GM12878 (cell line): Measurements from ENCODE around the gene KIAA0930. TPM values are rescaled to one million over a fixed set of nuclear protein-coding genes. Genes with fewer than 3 reads are reported as not detected.

Experiments used
- ATAC-seq: fragments of 200-7000 bp; cut with Tn5 transposase; 3 replicates; pipeline ENCODE4 v1.9.1; 2020; ENCODE audit warnings: mild to moderate bottlenecking, moderate library complexity
- BruUV-seq: library from RNA; stranded (reverse); fragments of 400-500 nt; replicated peaks from 2 replicates; lab custom pipeline; 2021; lab: Mats Ljungman, UMichigan
- CTCF ChIA-PET: fragments of 300-600 bp; sonication (Branson Sonifier 250); formaldehyde crosslinking; extraction: SDS; loops from one replicate; lab custom pipeline; 2021; ENCODE audit warnings: inconsistent platforms; lab: Yijun Ruan, JAX
- POLR2A ChIA-PET: fragments of 350-600 bp; formaldehyde crosslinking; extraction: SDS; loops from one replicate; lab custom pipeline; 2021; ENCODE audit warnings: inconsistent platforms; lab: Charles Lee
- RAD21 ChIA-PET: fragments of 300-600 bp; sonication (Branson Sonifier 250); formaldehyde crosslinking; loops from one replicate; lab custom pipeline; 2023; ENCODE audit warnings: antibody characterized with exemption; ENCODE audit not compliant: unreplicated experiment; lab: Charles Lee
- SMC1A ChIA-PET: fragments of 300-600 bp; sonication (Branson Sonifier 250); formaldehyde crosslinking; loops from one replicate; lab custom pipeline; 2023; ENCODE audit not compliant: unreplicated experiment, uncharacterized antibody; lab: Charles Lee
- DNase-seq: peaks from one replicate; pipeline ENCODE4 v3.0.0-alpha.2; 2011; ENCODE audit warnings: low read depth, low spot score
- FAIRE-seq: peaks from 3 replicates; lab custom pipeline; 2011; peaks lifted over from hg19 to GRCh38; lab: Jason Lieb, UNC
- H2AFZ ChIP-seq: 2 replicates; pipeline ENCODE4 v1.6.0; 2011; ENCODE audit warnings: low read depth, low read length, control low read depth; ENCODE audit not compliant: control insufficient read depth
- H3K27ac ChIP-seq: 2 replicates; pipeline ENCODE4 v1.5.1; 2011; ENCODE audit warnings: control low read depth; ENCODE audit not compliant: control insufficient read depth, insufficient read depth
- H3K27me3 ChIP-seq, 2 experiments: replicated peaks in 1 of 2; 2 replicates each; pipeline versions ENCODE4 v1.6.0 to v1.6.1; 2011; ENCODE audit warnings: low read length in 1 of 2; ENCODE audit not compliant: control insufficient read depth in 2 of 2, insufficient read depth in 2 of 2
- H3K36me3 ChIP-seq, 2 experiments: 2 replicates each; pipeline ENCODE4 v1.5.1; 2011; ENCODE audit warnings: low read length in 1 of 2; ENCODE audit not compliant: control insufficient read depth in 2 of 2, insufficient read depth in 2 of 2
- H3K4me1 ChIP-seq: 2 replicates; pipeline ENCODE4 v1.6.1; 2011; ENCODE audit warnings: mild to moderate bottlenecking, low read length, moderate library complexity, mixed read lengths; ENCODE audit not compliant: control insufficient read depth, insufficient read depth
- H3K4me2 ChIP-seq: 2 replicates; pipeline ENCODE4 v1.6.0; 2011; ENCODE audit warnings: control low read depth; ENCODE audit not compliant: control insufficient read depth, insufficient read depth
- H3K4me3 ChIP-seq: fragments of 200-600 bp; sonication (generic); 2 replicates; pipeline ENCODE4 v1.5.1; 2016
- H3K79me2 ChIP-seq: 2 replicates; pipeline ENCODE4 v1.6.0; 2011; ENCODE audit warnings: low read length; ENCODE audit not compliant: control insufficient read depth, insufficient read depth
- H3K9ac ChIP-seq: 2 replicates; pipeline ENCODE4 v1.8.0; 2011; ENCODE audit warnings: low read length, control low read depth, mixed read lengths; ENCODE audit not compliant: control insufficient read depth, insufficient read depth
- H3K9me3 ChIP-seq: replicated peaks from 3 replicates; pipeline ENCODE4 v1.5.1; 2011; ENCODE audit warnings: mild to moderate bottlenecking, low read length; ENCODE audit not compliant: control insufficient read depth, insufficient read depth
- H4K20me1 ChIP-seq: 2 replicates; pipeline ENCODE4 v1.6.0; 2011; ENCODE audit not compliant: control insufficient read depth, insufficient read depth
- BMI1 ChIP-seq: fragments of 450-650 bp; IDR thresholded peaks from 2 replicates; pipeline ENCODE4 v1.6.1; 2016; ENCODE audit warnings: mild to moderate bottlenecking, moderate library complexity, borderline replicate concordance
- CBFB ChIP-seq: IDR thresholded peaks from 2 replicates; pipeline ENCODE4 v1.6.1; 2016; ENCODE audit warnings: antibody characterized with exemption, low read depth
- E2F8 ChIP-seq: fragments of 450-650 bp; IDR thresholded peaks from 2 replicates; pipeline ENCODE4 v1.6.1; 2018; ENCODE audit warnings: mild to moderate bottlenecking, low read depth, moderate library complexity; ENCODE audit not compliant: partially characterized antibody
- HDAC6 ChIP-seq: fragments of 200-600 bp; sonication (generic); IDR thresholded peaks from one replicate; pipeline ENCODE4 v1.8.0; 2017; ENCODE audit warnings: antibody characterized with exemption; ENCODE audit not compliant: unreplicated experiment
- PRDM15 ChIP-seq: fragments of 450-650 bp; formaldehyde crosslinking; IDR thresholded peaks from 2 replicates; pipeline ENCODE4 v1.4.0; 2020; ENCODE audit warnings: mild to moderate bottlenecking, moderate library complexity
- RAD51 ChIP-seq: fragments of 450-650 bp; IDR thresholded peaks from 2 replicates; pipeline ENCODE4 v1.6.1; 2016; ENCODE audit warnings: moderate library complexity, mild to moderate bottlenecking, inconsistent platforms
- whole genome bisulfite sequencing: methylation state at CpG from one replicate; pipeline ENCODE4 v1.1.6; 2016; ENCODE audit warnings: low lambda C conversion rate; ENCODE audit not compliant: insufficient replicate concordance, insufficient coverage; ENCODE audit errors: missing lambda C conversion rate; 5-methylcytosine and 5-hydroxymethylcytosine counted together
- in situ Hi-C: fragments of 300-500 bp; cut with MboI; formaldehyde crosslinking; loops from 9 replicates; pipeline ENCODE4 v1.14.3; 2018; ENCODE audit warnings: mixed read lengths
- intact Hi-C: fragments of 100-400 bp; cut with micrococcal nuclease; formaldehyde crosslinking; loops from one replicate; pipeline ENCODE4 v1.14.2; 2022; ENCODE audit not compliant: unreplicated experiment
- polyA plus RNA-seq, 11 experiments: library from polyadenylated mRNA; depleted of rRNA in 4 of 11; unstranded in 6 of 11; stranded (reverse) in 5 of 11; fragments of >200 nt; fragmentation: Nextera tagmentation in 4 of 11; fragmentation: Illumina TruSeq in 1 of 11; extraction: Ambion mirVana in 4 of 11; extraction: Trizol in 1 of 11; gene quantifications; 1 replicate in 1 of 11; 2 replicates in 10 of 11; pipeline versions ENCODE4 v1.2.1 to v1.2.3, GENCODE V29; 2011 to 2016; ENCODE audit warnings: inconsistent platforms in 2 of 11, missing spikeins in 2 of 11, low read depth in 1 of 11
- total RNA-seq, 4 experiments: library from RNA; depleted of rRNA in 3 of 4; stranded (reverse); fragments of >200 nt in 3 of 4; fragmentation: Illumina TruSeq in 1 of 4; extraction: Trizol in 1 of 4; gene quantifications; 2 replicates each; pipeline versions ENCODE4 v1.2.1 to v1.2.3, GENCODE V29; 2013 to 2021
- TF ChIP-seq, protein P1 (sequence below): fragments of 450-650 bp; IDR thresholded peaks from 2 replicates; pipeline ENCODE4 v1.6.1; 2018; ENCODE audit warnings: borderline replicate concordance, mild to moderate bottlenecking; ENCODE audit not compliant: partially characterized antibody
- TF ChIP-seq, protein P2 (sequence below): fragments of 450-650 bp; IDR thresholded peaks from 2 replicates; pipeline ENCODE4 v1.6.1; 2017; ENCODE audit warnings: low read depth, mild to moderate bottlenecking, moderate library complexity

Gene KIAA0930
- total and polyA plus RNA-seq, 10 of the 15 experiments (the other 5 are each of a cell fraction or from before 2014, with no cell fraction given), result 3.6 to 125 (median 46.3) TPM

DNA sequence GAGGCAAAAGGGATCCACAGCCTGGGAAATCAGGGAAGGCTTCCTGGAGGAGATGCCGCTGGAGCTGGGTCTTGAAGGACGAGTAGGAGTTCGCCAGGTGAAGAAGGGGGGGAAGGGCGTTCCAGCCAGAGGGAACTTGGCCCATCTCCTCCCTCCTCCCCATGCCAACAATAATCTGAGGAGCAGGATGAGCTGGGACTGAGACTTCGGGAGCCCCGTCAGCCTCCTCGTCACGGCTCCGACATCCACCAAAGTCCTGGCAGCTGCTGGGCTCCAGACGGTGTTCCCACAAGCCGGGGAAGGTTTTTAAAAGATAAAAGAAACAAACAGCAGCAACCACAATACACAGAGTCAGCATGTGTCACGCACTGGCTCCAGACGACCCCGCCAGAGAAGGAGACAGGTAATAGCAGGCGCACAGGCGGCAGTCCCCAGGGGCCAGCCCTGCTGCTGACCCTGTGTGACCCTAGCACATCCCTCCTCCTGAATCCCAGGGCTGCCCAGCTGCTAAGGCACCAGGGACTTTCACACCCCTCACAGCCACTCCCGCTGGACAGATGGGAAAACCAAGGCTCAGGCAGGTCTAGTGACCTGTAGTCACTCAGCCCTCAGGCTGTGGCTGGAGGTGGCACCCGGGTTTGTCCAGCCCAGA lies 39.7 kb downstream of the KIAA0930 start:
- RAD21 ChIA-PET, result no interaction called here
- DNase-seq (no peak), FAIRE-seq (no peak), ATAC-seq (no peak)
- CTCF ChIA-PET, result no interaction called here
- H3K4me1 ChIP-seq, result no peaks in the 10 kb centered on the region
- SMC1A ChIA-PET, result interaction anchor here (0.7 kb wide), 1 partner anchor 35 kb away, joined by 3 read pairs; no protein-coding TSS in a partner anchor
- no peaks in the 10 kb centered on the region for H3K79me2 ChIP-seq
- intact Hi-C loops (no loop called here), in situ Hi-C loops (no loop called here)
- TF ChIP-seq RAD51 (no peak), CBFB (no peak), PRDM15 (no peak), E2F8 (no peak), HDAC6 (no peak), BMI1 (no peak)
- TF ChIP-seq, protein P1, sequence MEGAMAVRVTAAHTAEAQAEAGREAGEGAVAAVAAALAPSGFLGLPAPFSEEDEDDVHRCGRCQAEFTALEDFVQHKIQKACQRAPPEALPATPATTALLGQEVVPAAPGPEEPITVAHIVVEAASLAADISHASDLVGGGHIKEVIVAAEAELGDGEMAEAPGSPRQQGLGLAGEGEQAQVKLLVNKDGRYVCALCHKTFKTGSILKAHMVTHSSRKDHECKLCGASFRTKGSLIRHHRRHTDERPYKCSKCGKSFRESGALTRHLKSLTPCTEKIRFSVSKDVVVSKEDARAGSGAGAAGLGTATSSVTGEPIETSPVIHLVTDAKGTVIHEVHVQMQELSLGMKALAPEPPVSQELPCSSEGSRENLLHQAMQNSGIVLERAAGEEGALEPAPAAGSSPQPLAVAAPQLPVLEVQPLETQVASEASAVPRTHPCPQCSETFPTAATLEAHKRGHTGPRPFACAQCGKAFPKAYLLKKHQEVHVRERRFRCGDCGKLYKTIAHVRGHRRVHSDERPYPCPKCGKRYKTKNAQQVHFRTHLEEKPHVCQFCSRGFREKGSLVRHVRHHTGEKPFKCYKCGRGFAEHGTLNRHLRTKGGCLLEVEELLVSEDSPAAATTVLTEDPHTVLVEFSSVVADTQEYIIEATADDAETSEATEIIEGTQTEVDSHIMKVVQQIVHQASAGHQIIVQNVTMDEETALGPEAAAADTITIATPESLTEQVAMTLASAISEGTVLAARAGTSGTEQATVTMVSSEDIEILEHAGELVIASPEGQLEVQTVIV, result no peak
- TF ChIP-seq, protein P2, sequence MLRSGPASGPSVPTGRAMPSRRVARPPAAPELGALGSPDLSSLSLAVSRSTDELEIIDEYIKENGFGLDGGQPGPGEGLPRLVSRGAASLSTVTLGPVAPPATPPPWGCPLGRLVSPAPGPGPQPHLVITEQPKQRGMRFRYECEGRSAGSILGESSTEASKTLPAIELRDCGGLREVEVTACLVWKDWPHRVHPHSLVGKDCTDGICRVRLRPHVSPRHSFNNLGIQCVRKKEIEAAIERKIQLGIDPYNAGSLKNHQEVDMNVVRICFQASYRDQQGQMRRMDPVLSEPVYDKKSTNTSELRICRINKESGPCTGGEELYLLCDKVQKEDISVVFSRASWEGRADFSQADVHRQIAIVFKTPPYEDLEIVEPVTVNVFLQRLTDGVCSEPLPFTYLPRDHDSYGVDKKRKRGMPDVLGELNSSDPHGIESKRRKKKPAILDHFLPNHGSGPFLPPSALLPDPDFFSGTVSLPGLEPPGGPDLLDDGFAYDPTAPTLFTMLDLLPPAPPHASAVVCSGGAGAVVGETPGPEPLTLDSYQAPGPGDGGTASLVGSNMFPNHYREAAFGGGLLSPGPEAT, result no peak
- no peak overlapping the region for H3K4me3 ChIP-seq
- POLR2A ChIA-PET, result no interaction called here
- no peak overlapping the region for H3K27ac ChIP-seq
- no TSS peak for BruUV-seq
- no peaks in the 10 kb centered on the region for H3K9me3 ChIP-seq
- no peak overlapping the region for H2AFZ ChIP-seq
- H3K27me3 ChIP-seq, result no peaks in the 10 kb centered on the region
- no peak overlapping the region for H3K4me2 ChIP-seq
- H4K20me1 ChIP-seq, result no peaks in the 10 kb centered on the region
- H3K9ac ChIP-seq, result no peak overlapping the region
- 96% methylated on average over 18 of the region's 18 CpGs for WGBS
- H3K36me3 ChIP-seq, result peaks cover 16 to 59% of the 10 kb centered on the region in 2 experiments
